22Rv1 (cell line): ENCODE results near the gene BMPER.

Experiments used
- H3K27ac ChIP-seq: fragments of 450-650 bp; 2 replicates; pipeline ENCODE4 v1.5.1; 2017
- ZFX ChIP-seq: fragments of 450-650 bp; IDR thresholded peaks from 2 replicates; pipeline ENCODE4 v1.6.1; 2017; ENCODE audit warnings: antibody characterized with exemption, borderline replicate concordance
- TF ChIP-seq, protein P1 (sequence below): fragments of 450-650 bp; IDR thresholded peaks from 2 replicates; pipeline ENCODE4 v1.5.1; 2017; ENCODE audit warnings: mild to moderate bottlenecking

The BMPER gene

DNA sequence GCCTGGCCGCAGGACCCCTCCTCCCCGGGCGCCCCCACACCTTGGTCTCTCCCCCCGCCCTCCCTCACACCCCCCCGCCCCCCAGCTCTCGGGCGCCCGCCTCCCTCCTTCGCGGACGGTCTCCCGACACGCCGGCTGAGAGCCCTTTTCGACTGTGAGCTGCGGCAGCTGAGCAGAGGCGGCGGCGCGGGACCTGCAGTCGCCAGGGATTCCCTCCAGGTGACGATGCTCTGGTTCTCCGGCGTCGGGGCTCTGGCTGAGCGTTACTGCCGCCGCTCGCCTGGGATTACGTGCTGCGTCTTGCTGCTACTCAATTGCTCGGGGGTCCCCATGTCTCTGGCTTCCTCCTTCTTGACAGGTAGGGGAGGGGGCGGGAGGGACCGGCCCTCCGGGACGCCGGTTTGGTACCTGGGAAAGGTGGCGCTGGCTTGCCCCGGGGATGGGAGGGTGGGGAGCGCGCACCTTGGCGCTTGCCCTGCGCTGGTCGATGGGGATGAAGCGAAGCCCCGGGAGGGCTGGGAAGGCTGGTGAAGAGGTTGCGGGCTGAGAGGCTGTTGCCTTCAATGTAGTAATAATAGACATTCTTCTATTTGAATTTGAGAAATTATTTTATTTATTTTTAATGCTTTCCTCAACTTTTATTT lies at the start of gene BMPER:
TSS of gene BMPER (plus strand) at position 151 of the 644 bp plus-strand sequence. CDS start at position 226, 75 bp downstream.
- no peak for TF ChIP-seq ZFX
- TF ChIP-seq, protein P1, sequence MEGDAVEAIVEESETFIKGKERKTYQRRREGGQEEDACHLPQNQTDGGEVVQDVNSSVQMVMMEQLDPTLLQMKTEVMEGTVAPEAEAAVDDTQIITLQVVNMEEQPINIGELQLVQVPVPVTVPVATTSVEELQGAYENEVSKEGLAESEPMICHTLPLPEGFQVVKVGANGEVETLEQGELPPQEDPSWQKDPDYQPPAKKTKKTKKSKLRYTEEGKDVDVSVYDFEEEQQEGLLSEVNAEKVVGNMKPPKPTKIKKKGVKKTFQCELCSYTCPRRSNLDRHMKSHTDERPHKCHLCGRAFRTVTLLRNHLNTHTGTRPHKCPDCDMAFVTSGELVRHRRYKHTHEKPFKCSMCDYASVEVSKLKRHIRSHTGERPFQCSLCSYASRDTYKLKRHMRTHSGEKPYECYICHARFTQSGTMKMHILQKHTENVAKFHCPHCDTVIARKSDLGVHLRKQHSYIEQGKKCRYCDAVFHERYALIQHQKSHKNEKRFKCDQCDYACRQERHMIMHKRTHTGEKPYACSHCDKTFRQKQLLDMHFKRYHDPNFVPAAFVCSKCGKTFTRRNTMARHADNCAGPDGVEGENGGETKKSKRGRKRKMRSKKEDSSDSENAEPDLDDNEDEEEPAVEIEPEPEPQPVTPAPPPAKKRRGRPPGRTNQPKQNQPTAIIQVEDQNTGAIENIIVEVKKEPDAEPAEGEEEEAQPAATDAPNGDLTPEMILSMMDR, result no peak
- H3K27ac ChIP-seq, result no peak within 1 kb of the TSS

DNA sequence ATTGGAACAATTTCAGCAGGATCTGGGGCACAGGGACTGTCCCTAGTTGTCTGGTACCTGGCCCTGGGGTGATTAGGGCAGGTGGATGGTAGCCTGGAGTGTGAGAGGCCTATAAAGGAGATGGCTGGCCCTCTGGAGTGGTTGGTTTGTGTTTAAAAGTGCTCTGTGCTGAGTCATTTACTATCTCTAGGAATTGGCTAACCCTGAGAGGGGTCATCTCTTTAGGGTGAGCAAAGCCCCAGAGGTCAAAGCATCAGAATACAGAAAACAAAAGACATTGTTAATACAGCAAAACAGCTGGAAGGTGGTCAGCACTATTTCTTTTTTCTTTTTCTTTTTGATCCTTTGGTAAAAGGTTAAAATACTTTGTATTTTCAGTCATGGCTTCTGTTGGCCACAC lies 43.4 kb upstream of the BMPER start:
- no peak overlapping the region for H3K27ac ChIP-seq
- TF ChIP-seq ZFX, result no peak
- TF ChIP-seq, protein P1, result no peak

- no peak for TF ChIP-seq ZFX
- TF ChIP-seq, protein P1, result no peak
- H3K27ac ChIP-seq, result no peak overlapping the region
Measured at GRCh38 chr7:33862946-33863814, 42.2 kb upstream of the BMPER start.

- TF ChIP-seq ZFX, result no peak
- TF ChIP-seq, protein P1, result no peak
- H3K27ac ChIP-seq, result no peak overlapping the region
Measured at GRCh38 chr7:33868166-33868565, 37.2 kb upstream of the BMPER start.

GRCh38 chr7:33869176-33869575 lies 36.2 kb upstream of the BMPER start:
- no peak for TF ChIP-seq ZFX
- TF ChIP-seq, protein P1, result no peak
- H3K27ac ChIP-seq, result no peak overlapping the region

GRCh38 chr7:33870120-33870519 lies 35.2 kb upstream of the BMPER start:
- H3K27ac ChIP-seq, result no peak overlapping the region
- TF ChIP-seq, protein P1, result no peak
- no peak for TF ChIP-seq ZFX

- H3K27ac ChIP-seq, result no peak overlapping the region
- TF ChIP-seq ZFX, result no peak
- TF ChIP-seq, protein P1, result no peak
Measured at GRCh38 chr7:33872870-33873269, 32.5 kb upstream of the BMPER start.
